IMR-90 (cell line): ENCODE data around the gene NT5C3A.
"Not testable (repeated sequence)": the region's sequence is repeated elsewhere in the genome, so short reads cannot be mapped to it uniquely, and the experiment has no call there.

Experiments used
- CTCF ChIP-seq: conservative IDR thresholded peaks from 2 replicates; pipeline ENCODE4 v1.5.1; 2012; ENCODE audit warnings: mild to moderate bottlenecking, low read depth, low read length, improper control_type of control experiment
- MXI1 ChIP-seq: IDR thresholded peaks from 2 replicates; pipeline ENCODE4 v1.6.1; 2012; ENCODE audit warnings: low read depth, mild to moderate bottlenecking, low read length, moderate library complexity, borderline replicate concordance
- USF2 ChIP-seq: fragments of 150-350 bp; IDR thresholded peaks from 2 replicates; pipeline ENCODE4 v1.6.1; 2017; ENCODE audit warnings: mild to moderate bottlenecking, antibody characterized with exemption, low read length, low read depth

DNA sequence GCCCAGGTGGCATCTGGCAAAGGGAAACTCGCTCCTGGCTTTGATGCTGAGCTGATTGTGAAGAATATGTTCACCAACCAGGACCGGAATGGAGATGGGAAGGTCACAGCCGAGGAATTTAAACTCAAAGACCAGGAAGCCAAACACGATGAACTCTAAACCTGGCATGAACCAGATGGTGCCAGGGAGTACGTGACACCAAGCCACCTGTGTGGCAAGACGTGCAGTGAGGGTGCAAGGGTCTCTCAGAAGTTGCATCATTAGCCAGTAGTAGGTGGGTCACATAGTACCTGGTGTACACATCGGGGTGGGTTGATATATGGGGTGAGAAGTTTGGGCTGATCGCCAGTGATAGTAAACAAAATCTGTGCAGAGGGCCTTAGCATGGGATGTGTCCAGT lies 57.4 kb downstream of the NT5C3A start:
- not testable (repeated sequence) for TF ChIP-seq CTCF, MXI1, USF2
